ENCODE results near the gene SIMC1.
"Not testable (repeated sequence)": the region's sequence is repeated elsewhere in the genome, so short reads cannot be mapped to it uniquely, and the experiment has no call there.

Gene SIMC1

GRCh38 chr5:176239304-176239703 lies 1.1 kb downstream of the SIMC1 start:
- peaks cover 15% of the 10 kb centered on the region for H3K4me1 Mint-ChIP-seq
- DNase-seq, H3K27ac Mint-ChIP-seq, H3K9me3 Mint-ChIP-seq, CTCF ChIA-PET, H3K27me3 Mint-ChIP-seq, H3K4me3 Mint-ChIP-seq, H3K36me3 Mint-ChIP-seq: not testable (repeated sequence)

GRCh38 chr5:176244318-176244717 lies 6.1 kb downstream of the SIMC1 start:
- H3K27me3 Mint-ChIP-seq, H3K4me3 Mint-ChIP-seq, CTCF ChIA-PET, H3K36me3 Mint-ChIP-seq, DNase-seq, H3K9me3 Mint-ChIP-seq, H3K4me1 Mint-ChIP-seq, H3K27ac Mint-ChIP-seq: not testable (repeated sequence)

- H3K27ac Mint-ChIP-seq, H3K27me3 Mint-ChIP-seq, H3K4me1 Mint-ChIP-seq, CTCF ChIA-PET, H3K4me3 Mint-ChIP-seq, H3K36me3 Mint-ChIP-seq, DNase-seq, H3K9me3 Mint-ChIP-seq: not testable (repeated sequence)
These were observed 6.8 kb downstream of the SIMC1 start for GRCh38 chr5:176245074-176245473.

GRCh38 chr5:176245489-176245888 lies 7.3 kb downstream of the SIMC1 start:
- H3K9me3 Mint-ChIP-seq, H3K27me3 Mint-ChIP-seq, CTCF ChIA-PET, H3K4me1 Mint-ChIP-seq, DNase-seq, H3K27ac Mint-ChIP-seq, H3K4me3 Mint-ChIP-seq, H3K36me3 Mint-ChIP-seq: not testable (repeated sequence)

GRCh38 chr5:176250691-176251090 lies 12.5 kb downstream of the SIMC1 start:
- H3K9me3 Mint-ChIP-seq, H3K4me1 Mint-ChIP-seq, H3K27me3 Mint-ChIP-seq, H3K27ac Mint-ChIP-seq, DNase-seq, H3K36me3 Mint-ChIP-seq, H3K4me3 Mint-ChIP-seq, CTCF ChIA-PET: not testable (repeated sequence)

- H3K9me3 Mint-ChIP-seq, H3K27ac Mint-ChIP-seq, H3K27me3 Mint-ChIP-seq, H3K4me1 Mint-ChIP-seq, DNase-seq, H3K4me3 Mint-ChIP-seq, CTCF ChIA-PET, H3K36me3 Mint-ChIP-seq: not testable (repeated sequence)
These were observed 13.9 kb downstream of the SIMC1 start for GRCh38 chr5:176252171-176252570.

GRCh38 chr5:176253370-176254065 lies 15.3 kb downstream of the SIMC1 start:
- CTCF ChIA-PET, H3K27me3 Mint-ChIP-seq, H3K4me3 Mint-ChIP-seq, DNase-seq, H3K9me3 Mint-ChIP-seq, H3K27ac Mint-ChIP-seq, H3K36me3 Mint-ChIP-seq, H3K4me1 Mint-ChIP-seq: not testable (repeated sequence)

- DNase-seq, H3K4me1 Mint-ChIP-seq, H3K27me3 Mint-ChIP-seq, H3K27ac Mint-ChIP-seq, H3K36me3 Mint-ChIP-seq, CTCF ChIA-PET, H3K9me3 Mint-ChIP-seq, H3K4me3 Mint-ChIP-seq: not testable (repeated sequence)
These were observed 15.8 kb downstream of the SIMC1 start for GRCh38 chr5:176254066-176254393.

GRCh38 chr5:176257871-176258505 lies 19.8 kb downstream of the SIMC1 start:
- H3K4me3 Mint-ChIP-seq, H3K27ac Mint-ChIP-seq, H3K36me3 Mint-ChIP-seq, H3K4me1 Mint-ChIP-seq, CTCF ChIA-PET, H3K9me3 Mint-ChIP-seq, DNase-seq, H3K27me3 Mint-ChIP-seq: not testable (repeated sequence)

GRCh38 chr5:176260682-176261081 lies 22.5 kb downstream of the SIMC1 start:
- H3K27ac Mint-ChIP-seq, H3K4me3 Mint-ChIP-seq, DNase-seq, H3K9me3 Mint-ChIP-seq, H3K27me3 Mint-ChIP-seq, CTCF ChIA-PET, H3K4me1 Mint-ChIP-seq: not testable (repeated sequence)
- peaks cover 25% of the 10 kb centered on the region for H3K36me3 Mint-ChIP-seq

GRCh38 chr5:176266448-176266847 lies 28.2 kb downstream of the SIMC1 start:
- H3K9me3 Mint-ChIP-seq, DNase-seq, H3K4me3 Mint-ChIP-seq, CTCF ChIA-PET, H3K27ac Mint-ChIP-seq, H3K4me1 Mint-ChIP-seq, H3K27me3 Mint-ChIP-seq: not testable (repeated sequence)
- H3K36me3 Mint-ChIP-seq = peaks cover 28% of the 10 kb centered on the region

GRCh38 chr5:176289018-176289417 lies 50.8 kb downstream of the SIMC1 start:
- peaks cover 12% of the 10 kb centered on the region for H3K9me3 Mint-ChIP-seq
- H3K4me1 Mint-ChIP-seq, H3K4me3 Mint-ChIP-seq, H3K27ac Mint-ChIP-seq, H3K27me3 Mint-ChIP-seq, DNase-seq, CTCF ChIA-PET, H3K36me3 Mint-ChIP-seq: not testable (repeated sequence)

GRCh38 chr5:176290057-176290840 lies 52.0 kb downstream of the SIMC1 start:
- H3K36me3 Mint-ChIP-seq, H3K4me1 Mint-ChIP-seq, H3K4me3 Mint-ChIP-seq, H3K9me3 Mint-ChIP-seq, DNase-seq, CTCF ChIA-PET, H3K27me3 Mint-ChIP-seq, H3K27ac Mint-ChIP-seq: not testable (repeated sequence)

GRCh38 chr5:176305356-176305755 lies 67.1 kb downstream of the SIMC1 start:
- H3K4me1 Mint-ChIP-seq, CTCF ChIA-PET, H3K9me3 Mint-ChIP-seq, H3K4me3 Mint-ChIP-seq, H3K27me3 Mint-ChIP-seq, H3K27ac Mint-ChIP-seq, DNase-seq: not testable (repeated sequence)
- H3K36me3 Mint-ChIP-seq = peaks cover 39% of the 10 kb centered on the region

Data from activated naive CD4-positive, alpha-beta T cell treated with anti-CD3 and anti-CD28 coated beads, Interleukin-2, amount 10 ng/mL, durations not matched to agents 7 days and 5 days (primary cell).